Endothelial cell of umbilical vein (primary cell): ENCODE data around the gene FAM237B. TPM values are rescaled to one million over a fixed set of nuclear protein-coding genes. Genes with fewer than 3 reads are reported as not detected.

Source experiments
- BruUV-seq: library from RNA; stranded (reverse); fragments of 400-500 nt; replicated peaks from 2 replicates; lab custom pipeline; 2021; lab: Mats Ljungman, UMichigan
- CTCF ChIA-PET: fragments of 300-600, 350-600 bp; sonication (Branson Sonifier 250); formaldehyde crosslinking; loops from one replicate; lab custom pipeline; 2021; ENCODE audit warnings: antibody characterized with exemption, inconsistent platforms; lab: Charles Lee
- POLR2A ChIA-PET: fragments of 300-600, 350-600 bp; sonication (Branson Sonifier 250); formaldehyde crosslinking; loops from one replicate; lab custom pipeline; 2021; ENCODE audit warnings: antibody characterized with exemption, inconsistent platforms; lab: Charles Lee
- DNase-seq: peaks from one replicate; pipeline ENCODE4 v3.0.0-alpha.2; 2011; ENCODE audit warnings: low read depth, low spot score
- FAIRE-seq: peaks from 2 replicates; lab custom pipeline; 2011; peaks lifted over from hg19 to GRCh38; lab: Jason Lieb, UNC
- H2AFZ ChIP-seq: 2 replicates; pipeline ENCODE4 v1.6.0; 2012; ENCODE audit warnings: low read depth, low read length, control low read depth, inconsistent platforms
- H3K27ac ChIP-seq: 2 replicates; pipeline ENCODE4 v1.5.1; 2011; ENCODE audit warnings: low read depth, mild to moderate bottlenecking, control low read depth, low read length, moderate library complexity; ENCODE audit not compliant: insufficient read depth
- H3K27me3 ChIP-seq, 2 experiments: 2 replicates each; pipeline versions ENCODE4 v1.6.0 to v1.6.1; 2011; ENCODE audit warnings: low read length in 2 of 2, mixed read lengths in 1 of 2; ENCODE audit not compliant: control insufficient read depth in 2 of 2, insufficient read depth in 2 of 2
- H3K36me3 ChIP-seq, 2 experiments: 2 replicates in 1 of 2; 3 replicates in 1 of 2; pipeline ENCODE4 v1.5.1; 2011; ENCODE audit warnings: low read length in 2 of 2, mild to moderate bottlenecking in 1 of 2, moderate library complexity in 1 of 2; ENCODE audit not compliant: control insufficient read depth in 2 of 2, insufficient read depth in 2 of 2; ENCODE audit errors: extremely low read depth in 1 of 2
- H3K4me1 ChIP-seq: 3 replicates; pipeline ENCODE4 v1.5.1; 2011; ENCODE audit warnings: mild to moderate bottlenecking, low read length; ENCODE audit not compliant: control insufficient read depth, insufficient read depth; ENCODE audit errors: extremely low read depth
- H3K4me2 ChIP-seq: 2 replicates; pipeline ENCODE4 v1.6.1; 2011; ENCODE audit warnings: low read length, control low read depth, mixed read lengths; ENCODE audit not compliant: insufficient read depth
- H3K4me3 ChIP-seq, 3 experiments: fragments of 200-600 bp in 1 of 3; sonication (generic), shearing (Covaris generic) in 1 of 3; replicated peaks in 1 of 3; 2 replicates each; pipeline ENCODE4 v1.5.1; 2011 to 2016; ENCODE audit warnings: control low read depth in 3 of 3, low read length in 3 of 3, mild to moderate bottlenecking in 2 of 3, inconsistent platforms in 1 of 3, low read depth in 1 of 3, moderate library complexity in 1 of 3; ENCODE audit not compliant: insufficient read depth in 1 of 3
- H3K79me2 ChIP-seq: 2 replicates; pipeline ENCODE4 v1.6.0; 2012; ENCODE audit warnings: low read length, inconsistent platforms; ENCODE audit not compliant: control insufficient read depth, insufficient read depth
- H3K9ac ChIP-seq: replicated peaks from 2 replicates; pipeline ENCODE3; 2011; ENCODE audit warnings: low read length, control low read depth; ENCODE audit not compliant: insufficient read depth; ENCODE audit errors: extremely low read depth
- H3K9me1 ChIP-seq: replicated peaks from 3 replicates; pipeline ENCODE4 v1.6.0; 2011; ENCODE audit warnings: mild to moderate bottlenecking, low read length; ENCODE audit not compliant: control insufficient read depth, insufficient read depth; ENCODE audit errors: extremely low read depth
- H3K9me3 ChIP-seq: replicated peaks from 2 replicates; pipeline ENCODE4 v1.5.1; 2012; ENCODE audit warnings: low read length, inconsistent platforms; ENCODE audit not compliant: control insufficient read depth, insufficient read depth
- H4K20me1 ChIP-seq: replicated peaks from 2 replicates; pipeline ENCODE3; 2011; ENCODE audit warnings: mild to moderate bottlenecking, low read length; ENCODE audit not compliant: control insufficient read depth, insufficient read depth; ENCODE audit errors: extremely low read depth
- CTCF ChIP-seq, 2 donors: IDR thresholded peaks; 1 replicate in 1 of 2; 2 replicates in 1 of 2; pipeline ENCODE4 v1.5.1; 2011; ENCODE audit warnings: low read length in 2 of 2, mild to moderate bottlenecking in 2 of 2, moderate library complexity in 2 of 2, control low read depth in 1 of 2, inconsistent platforms in 1 of 2, low read depth in 1 of 2; ENCODE audit not compliant: insufficient read depth in 1 of 2; ENCODE audit errors: extremely low read depth in 1 of 2
- EZH2 ChIP-seq: IDR thresholded peaks from 2 replicates; pipeline ENCODE4 v1.6.1; 2012; ENCODE audit warnings: borderline replicate concordance, low read depth, mild to moderate bottlenecking, moderate library complexity, low read length, inconsistent platforms; ENCODE audit not compliant: severe bottlenecking
- FOS ChIP-seq: IDR thresholded peaks from 2 replicates; pipeline ENCODE4 v1.6.1; 2011; ENCODE audit warnings: mild to moderate bottlenecking, low read length, moderate library complexity, borderline replicate concordance; ENCODE audit not compliant: insufficient read depth
- GATA2 ChIP-seq: IDR thresholded peaks from 2 replicates; pipeline ENCODE4 v1.7.0; 2011; ENCODE audit warnings: low read depth, mild to moderate bottlenecking, moderate library complexity, mixed read lengths, low read length; ENCODE audit not compliant: insufficient read length, insufficient read depth
- JUN ChIP-seq: IDR thresholded peaks from 2 replicates; pipeline ENCODE4 v1.6.1; 2011; ENCODE audit warnings: borderline replicate concordance, low read depth; ENCODE audit not compliant: insufficient read length, insufficient read depth
- MAX ChIP-seq: IDR thresholded peaks from 2 replicates; pipeline ENCODE4 v1.6.1; 2011; ENCODE audit not compliant: insufficient read depth, insufficient read length
- MYC ChIP-seq: IDR thresholded peaks from one replicate; pipeline ENCODE4 v1.6.1; 2011; ENCODE audit warnings: mild to moderate bottlenecking, low read depth, low read length
- POLR2A ChIP-seq: IDR thresholded peaks from 2 replicates; pipeline ENCODE4 v1.6.1; 2012; ENCODE audit warnings: low read depth, mild to moderate bottlenecking, control low read depth, low read length
- POLR2AphosphoS5 ChIP-seq: IDR thresholded peaks from 2 replicates; pipeline ENCODE4 v1.6.1; 2012; ENCODE audit warnings: low read depth, mild to moderate bottlenecking, control low read depth, low read length, moderate library complexity; ENCODE audit not compliant: insufficient read depth
- dilution Hi-C: fragments of 300-500 bp; cut with MboI; formaldehyde crosslinking; loops from one replicate; pipeline ENCODE4 v1.15.0; 2019; ENCODE audit warnings: low sequenced_read_pairs; ENCODE audit not compliant: extremely low pct_ligation_motif_present
- intact Hi-C: fragments of 100-400 bp; cut with micrococcal nuclease; formaldehyde crosslinking; loops from one replicate; pipeline ENCODE4 v1.10.0; 2022
- polyA plus RNA-seq, 4 experiments: library from polyadenylated mRNA; depleted of rRNA in 3 of 4; stranded (reverse) in 3 of 4; unstranded in 1 of 4; fragments of >200 nt; gene quantifications; 2 replicates each; pipeline versions ENCODE4 v1.2.1 to v1.2.3, GENCODE V29; 2011 to 2012; ENCODE audit warnings: missing spikeins in 1 of 4
- total RNA-seq: library from RNA; stranded (reverse); gene quantifications from 2 replicates; pipeline ENCODE4 v1.2.3, GENCODE V29; 2021

Gene FAM237B
- total and polyA plus RNA-seq, 2 donors (not counting 3 experiments of a cell fraction or from before 2014, with no cell fraction given) = not detected

GRCh38 chr7:90334193-90334843, 13.2 kb upstream of the FAM237B start:
- DNase-seq = no peak
- Histone ChIP-seq H3K4me1 (no peaks in the 10 kb centered on the region), H3K4me2 (no peak overlapping the region), H3K36me3 (no peaks in the 10 kb centered on the region), H3K79me2 (no peaks in the 10 kb centered on the region), H3K9ac (no peak overlapping the region), H3K9me1 (no peaks in the 10 kb centered on the region), H3K9me3 (no peaks in the 10 kb centered on the region), H2AFZ (no peak overlapping the region), H4K20me1 (no peaks in the 10 kb centered on the region), H3K4me3 (no peak overlapping the region), H3K27me3 (peaks cover 7 to 17% of the 10 kb centered on the region in 2 experiments), H3K27ac (no peak overlapping the region)
- no TSS peak for BruUV-seq
- ChIA-PET CTCF (no interaction called here), POLR2A (no interaction called here)
- TF ChIP-seq FOS (no peak), POLR2AphosphoS5 (no peak), POLR2A (no peak), JUN (no peak), CTCF (IDR thresholded peaks at IDR 0.05; ENCODE audit: extremely low read depth in 1 of 2, insufficient read depth in 1 of 2, low read depth in 1 of 2, low read length in 2 of 2) (no peak), EZH2 (no peak), GATA2 (no peak), MYC (no peak), MAX (no peak)
- dilution Hi-C loops (no loop called here), intact Hi-C loops (no loop called here)
- FAIRE-seq = no peak
